Breast epithelium (tissue), 4 donors: ENCODE data around the gene SPATA2. TPM values are rescaled to one million over a fixed set of nuclear protein-coding genes. Genes with fewer than 3 reads are reported as not detected.
"Not testable (repeated sequence)": the region's sequence is repeated elsewhere in the genome, so short reads cannot be mapped to it uniquely, and the experiment has no call there.

Experiments used
- DNase-seq, 2 donors: peaks; one replicate each; pipeline ENCODE4 v3.0.0-alpha.2; 2019; ENCODE audit warnings: low spot score in 2 of 2
- H3K27ac ChIP-seq, 2 donors: fragments of 200-600 bp; sonication (generic) in 1 of 2; one replicate each; pipeline ENCODE4 v1.5.1; 2016 to 2019; ENCODE audit warnings: mild to moderate bottlenecking in 1 of 2
- H3K27me3 ChIP-seq, 2 donors: fragments of 200-600 bp; sonication (generic) in 1 of 2; one replicate each; pipeline versions ENCODE4 v1.5.1 to v1.6.0; 2017 to 2019; ENCODE audit warnings: control low read depth in 1 of 2, mild to moderate bottlenecking in 1 of 2
- H3K36me3 ChIP-seq: fragments of 200-600 bp; one replicate; pipeline ENCODE4 v1.5.1; 2019
- H3K4me1 ChIP-seq, 2 donors: fragments of 200-600 bp; sonication (generic); one replicate each; pipeline ENCODE4 v1.5.1; 2016 to 2019; ENCODE audit warnings: control low read depth in 1 of 2
- H3K4me3 ChIP-seq, 3 donors: fragments of 200-600 bp; sonication (generic); 1 replicate in 2 of 3; 2 replicates in 1 of 3; pipeline ENCODE4 v1.5.1; 2016 to 2019; ENCODE audit warnings: mild to moderate bottlenecking in 3 of 3, moderate library complexity in 2 of 3
- H3K9me3 ChIP-seq, 2 donors: fragments of 200-600 bp; sonication (generic) in 1 of 2; one replicate each; pipeline ENCODE4 v1.5.1; 2016 to 2019; ENCODE audit warnings: control low read depth in 1 of 2
- CTCF ChIP-seq, 3 donors: fragments of 450-650 bp; IDR thresholded peaks; one replicate each; pipeline ENCODE4 v1.5.1; 2016 to 2017; ENCODE audit warnings: antibody characterized with exemption in 3 of 3, mild to moderate bottlenecking in 3 of 3, moderate library complexity in 3 of 3
- POLR2A ChIP-seq: fragments of 450-650 bp; IDR thresholded peaks from one replicate; pipeline ENCODE4 v1.6.1; 2016; ENCODE audit warnings: antibody characterized with exemption, mild to moderate bottlenecking, moderate library complexity
- POLR2AphosphoS5 ChIP-seq, 3 donors: sonication (generic); formaldehyde crosslinking; IDR thresholded peaks; one replicate each; pipeline ENCODE4 v1.6.1; 2017; ENCODE audit warnings: antibody characterized with exemption in 3 of 3
- intact Hi-C: fragments of 100-400 bp; cut with DNase I; formaldehyde crosslinking; loops from one replicate; pipeline ENCODE4 v1.15.1; 2023; ENCODE audit warnings: low total_unique reads
- total RNA-seq, 3 donors: library from RNA; depleted of rRNA; stranded (reverse); fragments of >200 nt; gene quantifications; one replicate each; pipeline ENCODE4 v1.1.0, GENCODE V29; 2016

Gene SPATA2
- total RNA-seq: 1 to 10 TPM; 1.8 to 4.6 (median 4.0) TPM

DNA sequence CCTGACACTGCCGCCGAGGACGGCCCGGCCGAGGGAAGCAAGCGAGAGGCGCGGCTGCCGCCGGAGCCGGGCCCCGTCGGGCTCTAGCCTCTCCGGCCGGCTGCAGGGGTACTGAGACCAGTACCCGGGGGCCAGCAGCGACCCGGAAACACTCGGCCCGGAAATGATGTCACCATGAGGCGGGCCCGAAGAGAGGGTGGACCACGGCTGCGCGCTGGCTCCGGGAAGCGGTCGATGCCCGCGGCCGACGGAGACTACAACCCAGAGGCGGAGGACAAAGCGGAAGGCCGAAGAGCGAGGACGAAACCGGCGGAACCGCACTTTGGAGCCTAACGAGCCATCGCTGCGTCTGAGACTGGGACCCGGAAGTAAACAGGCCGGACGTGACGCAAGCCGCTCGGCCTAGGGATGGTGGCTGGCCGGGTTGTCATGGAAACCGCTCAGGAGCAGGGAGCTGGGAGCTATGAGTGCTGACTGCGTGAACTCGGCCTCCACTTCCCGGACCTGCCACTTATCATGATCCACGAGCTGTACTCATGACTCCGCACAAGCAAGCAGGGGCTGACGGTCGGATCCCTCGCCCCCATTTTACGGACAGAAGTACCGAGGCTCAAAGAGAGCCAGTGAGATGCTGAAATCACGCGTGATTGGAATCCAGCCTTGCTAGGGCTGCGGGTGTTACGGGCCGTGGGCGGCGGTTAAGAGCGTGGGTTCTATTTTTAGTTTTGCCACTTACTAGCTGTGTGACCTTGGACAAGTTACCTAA is at the start of gene SPATA2:
TSS of gene SPATA2 (minus strand) at position 150 of the 766 bp plus-strand sequence. CDS start 7,039 bp downstream, outside the sequence.
- peaks cover 3 to 12% of the 10 kb centered on the region in 2 donors for H3K4me1 ChIP-seq
- peak within 1 kb of the TSS; percentile 100 for H3K4me3 ChIP-seq
- intact Hi-C loops: no loop called here
- no peaks in the 10 kb centered on the region for H3K9me3 ChIP-seq
- peak within 1 kb of the TSS; percentile 99 to 100 for H3K27ac ChIP-seq
- no peaks in the 10 kb centered on the region for H3K27me3 ChIP-seq
- peak; percentile 94 to 95 for DNase-seq
- TF ChIP-seq POLR2A (peak; percentile 66), CTCF (IDR thresholded peaks at IDR 0.05) (no peak), POLR2AphosphoS5 (IDR thresholded peaks at IDR 0.05) (peak; percentile 43 to 84 (median 74))
- no peaks in the 10 kb centered on the region for H3K36me3 ChIP-seq

- no peaks in the 10 kb centered on the region for H3K9me3 ChIP-seq
- intact Hi-C loops: no loop called here
- TF ChIP-seq POLR2AphosphoS5 (IDR thresholded peaks at IDR 0.05) (no peak), POLR2A (no peak), CTCF (IDR thresholded peaks at IDR 0.05) (no peak)
- H3K4me3 ChIP-seq: no peak overlapping the region
- H3K4me1 ChIP-seq: no peaks in the 10 kb centered on the region
- DNase-seq: no peak
- no peak overlapping the region for H3K27ac ChIP-seq
- H3K27me3 ChIP-seq: no peaks in the 10 kb centered on the region
- H3K36me3 ChIP-seq: no peaks in the 10 kb centered on the region
Observed at GRCh38 chr20:49961413-49961812, 46.1 kb upstream of the SPATA2 start.

DNA sequence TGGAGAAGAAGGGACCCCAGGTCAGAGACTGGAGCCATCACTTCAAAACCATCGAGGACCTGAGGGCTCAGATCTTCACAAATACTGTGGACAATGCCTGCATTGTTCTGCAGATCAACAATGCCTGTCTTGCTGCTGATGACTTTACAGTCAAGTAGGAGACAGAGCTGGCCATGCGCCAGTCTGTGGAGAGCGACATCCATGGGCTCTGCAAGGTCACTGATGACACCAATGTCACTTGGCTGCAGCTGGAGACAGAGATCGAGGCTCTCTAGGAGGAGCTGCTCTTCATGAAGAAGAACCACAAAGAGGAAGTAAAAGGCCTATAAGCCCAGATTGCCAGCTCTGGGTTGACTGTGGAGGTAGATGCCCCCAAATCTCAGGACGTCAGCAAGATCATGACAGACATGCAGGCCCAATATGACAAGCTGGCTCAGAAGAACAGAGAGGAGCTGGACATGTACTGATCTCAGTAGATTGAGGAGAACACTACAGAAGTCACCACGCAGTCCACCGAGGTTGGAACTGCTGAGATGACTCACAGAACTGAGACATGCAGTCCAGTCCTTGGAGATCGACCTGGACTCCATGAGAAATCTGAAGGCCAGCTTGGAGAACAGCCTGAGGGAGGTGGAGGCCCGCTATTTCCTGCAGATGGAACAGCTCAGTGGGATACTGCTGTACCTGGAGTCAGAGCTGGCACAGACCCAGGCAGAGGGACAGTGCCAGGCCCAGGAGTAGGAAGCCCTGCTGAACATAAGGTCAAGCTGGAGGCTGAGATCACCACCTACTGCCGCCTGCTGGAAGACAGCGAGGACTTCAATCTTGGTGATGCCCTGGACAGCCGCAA is 42.0 kb upstream of the SPATA2 start:
- H3K4me1 ChIP-seq, H3K9me3 ChIP-seq, H3K4me3 ChIP-seq, H3K27ac ChIP-seq, DNase-seq, intact Hi-C loops, H3K27me3 ChIP-seq, H3K36me3 ChIP-seq: not testable (repeated sequence)

DNA sequence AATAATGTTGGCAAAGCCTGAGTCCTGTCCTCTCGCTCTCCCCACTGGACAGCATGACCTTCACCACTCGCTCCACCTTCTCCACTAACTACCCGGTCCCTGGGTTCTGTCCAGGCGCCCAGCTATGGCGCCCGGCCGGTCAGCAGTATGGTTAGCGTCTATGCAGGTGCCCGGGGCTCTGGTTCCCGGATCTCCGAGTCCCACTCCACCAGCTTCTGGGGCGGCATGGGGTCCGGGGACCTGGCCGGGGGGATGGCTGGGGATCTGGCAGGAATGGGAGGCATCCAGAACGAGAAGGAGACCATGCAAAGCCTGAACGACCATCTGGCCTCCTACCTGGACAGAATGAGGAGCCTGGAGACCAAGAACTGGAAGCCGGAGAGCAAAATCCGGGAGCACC is 41.4 kb upstream of the SPATA2 start:
- DNase-seq: no peak
- intact Hi-C loops: no loop called here
- TF ChIP-seq POLR2A (no peak), CTCF (IDR thresholded peaks at IDR 0.05) (no peak), POLR2AphosphoS5 (IDR thresholded peaks at IDR 0.05) (no peak)
- no peak overlapping the region for H3K4me3 ChIP-seq
- peaks cover 7% of the 10 kb centered on the region for H3K36me3 ChIP-seq
- no peaks in the 10 kb centered on the region for H3K9me3 ChIP-seq
- H3K27ac ChIP-seq: no peak overlapping the region
- H3K27me3 ChIP-seq: no peaks in the 10 kb centered on the region
- no peaks in the 10 kb centered on the region for H3K4me1 ChIP-seq

DNA sequence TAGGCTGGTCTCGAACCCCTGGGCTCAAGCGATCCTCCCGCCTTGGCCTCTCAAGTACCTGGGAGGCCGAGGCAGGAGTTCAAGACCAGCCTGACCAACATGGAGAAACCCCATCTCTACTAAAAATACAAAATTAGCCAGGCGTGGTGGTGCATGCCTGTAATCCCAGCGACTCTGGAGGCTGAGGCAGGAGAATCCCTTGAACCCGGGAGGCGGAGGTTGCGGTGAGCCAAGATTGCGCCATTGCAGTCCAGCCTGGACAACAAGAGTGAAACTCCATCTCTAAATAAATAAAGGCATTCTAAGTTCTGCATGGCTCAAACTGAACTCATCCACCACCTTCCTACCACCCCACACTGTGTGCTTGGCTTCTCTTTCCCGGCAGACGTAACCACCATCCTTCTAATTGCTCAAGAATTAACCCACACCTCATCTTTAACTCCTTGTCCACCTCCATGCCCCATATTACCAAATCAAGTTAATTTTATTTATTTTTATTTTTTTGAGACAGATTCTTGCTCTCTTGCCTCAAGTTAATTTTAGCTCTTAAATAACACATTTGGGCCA is 40.6 kb upstream of the SPATA2 start:
- intact Hi-C loops: not testable (repeated sequence)

DNA sequence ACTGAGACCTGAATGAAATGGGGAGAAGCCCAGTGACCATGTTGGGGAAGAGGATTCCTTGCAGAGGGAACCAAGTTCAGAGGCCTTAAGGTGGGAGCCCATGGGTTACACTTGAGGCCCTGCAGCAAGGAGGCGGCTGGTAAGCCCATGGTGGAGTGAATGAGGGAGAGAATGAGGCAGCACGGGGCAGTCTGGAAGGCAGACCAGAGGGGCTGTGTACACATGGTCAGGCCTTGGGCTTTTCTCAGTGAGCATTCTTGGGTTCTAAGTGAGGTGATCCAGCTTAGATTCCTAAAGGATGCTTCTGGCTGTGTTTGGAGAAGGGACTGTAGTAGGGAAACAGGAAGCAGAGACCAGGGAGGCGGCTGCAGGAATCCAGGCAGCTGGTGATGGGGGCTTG is 39.8 kb upstream of the SPATA2 start:
- TF ChIP-seq POLR2AphosphoS5 (IDR thresholded peaks at IDR 0.05) (no peak), POLR2A (no peak), CTCF (IDR thresholded peaks at IDR 0.05) (no peak)
- peaks cover 7% of the 10 kb centered on the region for H3K36me3 ChIP-seq
- no peaks in the 10 kb centered on the region for H3K27me3 ChIP-seq
- no peak overlapping the region for H3K4me3 ChIP-seq
- no peak for DNase-seq
- intact Hi-C loops: no loop called here
- H3K4me1 ChIP-seq: no peaks in the 10 kb centered on the region
- no peak overlapping the region for H3K27ac ChIP-seq
- no peaks in the 10 kb centered on the region for H3K9me3 ChIP-seq

More for the DNA sequence above, 40.6 kb upstream of the SPATA2 start:
- not testable (repeated sequence) for H3K4me3 ChIP-seq, H3K36me3 ChIP-seq, H3K9me3 ChIP-seq, DNase-seq, H3K27ac ChIP-seq, H3K27me3 ChIP-seq, H3K4me1 ChIP-seq
